Measurements from ENCODE around the gene CIROP. TPM values are rescaled to one million over a fixed set of nuclear protein-coding genes. Genes with fewer than 3 reads are reported as not detected.
A peak's percentile ranks its signal among the peaks of the same experiment; 100 is the strongest.

Gene CIROP
- total RNA-seq, 2 donors from 2014 or later, result 0.64 to 1.4 TPM

- Mint-ChIP-seq H3K36me3 (ENCODE audit: low read depth) (peaks cover 15% of the 10 kb centered on the region), H3K4me1 (peaks cover 63% of the 10 kb centered on the region), H3K9me3 (no peaks in the 10 kb centered on the region), H3K27ac (no peak overlapping the region), H3K4me3 (no peak overlapping the region), H3K27me3 (ENCODE audit: insufficient read depth) (peaks cover 3% of the 10 kb centered on the region)
- no peak for DNase-seq
- Histone ChIP-seq H3K4me1 (ENCODE audit: control insufficient read depth, insufficient read depth, low read length) (peaks cover 12% of the 10 kb centered on the region), H3K9ac (ENCODE audit: extremely low read depth, low read length, poor library complexity, severe bottlenecking) (no peak overlapping the region), H3K4me3 (ENCODE audit: low read length) (no peak overlapping the region), H3K27me3 (ENCODE audit: control insufficient read depth, insufficient read depth, low read length, poor library complexity, severe bottlenecking) (no peaks in the 10 kb centered on the region), H3K27ac (ENCODE audit: low read depth, low read length) (no peak overlapping the region), H3K9me3 (ENCODE audit: control insufficient read depth, low read length) (no peaks in the 10 kb centered on the region), H3K36me3 (ENCODE audit: control insufficient read depth, insufficient read depth, low read length) (peaks cover 15% of the 10 kb centered on the region)
- TF ChIP-seq CTCF (conservative IDR thresholded peaks at IDR 0.05), result no peak
- 93 to 100% methylated on average over 2 of the region's 2 CpGs for WGBS, 2 experiments (ENCODE audit: insufficient coverage in 1 of 2, insufficient read length in 1 of 2)
Measured at GRCh38 chr14:23102801-23103200, 2.0 kb downstream of the CIROP start.

GRCh38 chr14:23101986-23102625 is 2.7 kb downstream of the CIROP start:
- Histone ChIP-seq H3K27me3 (ENCODE audit: control insufficient read depth, insufficient read depth, low read length, poor library complexity, severe bottlenecking) (no peaks in the 10 kb centered on the region), H3K27ac (ENCODE audit: low read depth, low read length) (no peak overlapping the region), H3K36me3 (ENCODE audit: control insufficient read depth, insufficient read depth, low read length) (peaks cover 22% of the 10 kb centered on the region), H3K9me3 (ENCODE audit: control insufficient read depth, low read length) (no peaks in the 10 kb centered on the region), H3K4me1 (ENCODE audit: control insufficient read depth, insufficient read depth, low read length) (peaks cover 12% of the 10 kb centered on the region), H3K4me3 (ENCODE audit: low read length) (no peak overlapping the region), H3K9ac (ENCODE audit: extremely low read depth, low read length, poor library complexity, severe bottlenecking) (no peak overlapping the region)
- Mint-ChIP-seq H3K9me3 (no peaks in the 10 kb centered on the region), H3K4me3 (no peak overlapping the region), H3K27me3 (ENCODE audit: insufficient read depth) (peaks cover 3% of the 10 kb centered on the region), H3K27ac (no peak overlapping the region), H3K36me3 (ENCODE audit: low read depth) (peaks cover 22% of the 10 kb centered on the region), H3K4me1 (peaks cover 65% of the 10 kb centered on the region)
- no peak for TF ChIP-seq CTCF (conservative IDR thresholded peaks at IDR 0.05)
- DNase-seq, result no peak
- 87 to 94% methylated on average over 7 to 10 of the region's 10 CpGs for WGBS, 2 experiments (ENCODE audit: insufficient coverage in 1 of 2, insufficient read length in 1 of 2)

GRCh38 chr14:23101213-23101970 is 3.4 kb downstream of the CIROP start:
- DNase-seq, result peak; percentile 78
- no peak overlapping the region for H3K4me3 Mint-ChIP-seq
- H3K4me1 ChIP-seq (ENCODE audit: control insufficient read depth, insufficient read depth, low read length), result peaks cover 15% of the 10 kb centered on the region
- no peak overlapping the region for H3K9ac ChIP-seq (ENCODE audit: extremely low read depth, low read length, poor library complexity, severe bottlenecking)
- no peak overlapping the region for H3K4me3 ChIP-seq (ENCODE audit: low read length)
- H3K9me3 ChIP-seq (ENCODE audit: control insufficient read depth, low read length), result no peaks in the 10 kb centered on the region
- WGBS, 2 experiments (ENCODE audit: insufficient coverage in 1 of 2, insufficient read length in 1 of 2), result 61 to 93% methylated on average over 3 to 6 of the region's 6 CpGs
- no peaks in the 10 kb centered on the region for H3K27me3 ChIP-seq (ENCODE audit: control insufficient read depth, insufficient read depth, low read length, poor library complexity, severe bottlenecking)
- no peaks in the 10 kb centered on the region for H3K9me3 Mint-ChIP-seq
- H3K27ac Mint-ChIP-seq, result peak overlapping the region; percentile 35
- H3K36me3 ChIP-seq (ENCODE audit: control insufficient read depth, insufficient read depth, low read length), result peaks cover 29% of the 10 kb centered on the region
- H3K4me1 Mint-ChIP-seq, result peaks cover 67% of the 10 kb centered on the region
- H3K27me3 Mint-ChIP-seq (ENCODE audit: insufficient read depth), result peaks cover 3% of the 10 kb centered on the region
- TF ChIP-seq CTCF (conservative IDR thresholded peaks at IDR 0.05), result no peak
- no peak overlapping the region for H3K27ac ChIP-seq (ENCODE audit: low read depth, low read length)
- H3K36me3 Mint-ChIP-seq (ENCODE audit: low read depth), result peaks cover 27% of the 10 kb centered on the region

All from endodermal cell (in vitro differentiated cells).